Measurements from ENCODE around the gene OMD. TPM values are rescaled to one million over a fixed set of nuclear protein-coding genes. Genes with fewer than 3 reads are reported as not detected.

OMD gene
- polyA plus RNA-seq, 1 donor: 0.85 TPM

- Histone ChIP-seq H3K27me3 (ENCODE audit: control insufficient read depth, insufficient read depth, low read length) (no peaks in the 10 kb centered on the region), H3K9me3 (ENCODE audit: control insufficient read depth, low read depth, low read length) (peaks cover 26% of the 10 kb centered on the region), H3K4me1 (ENCODE audit: control insufficient read depth, insufficient read depth, low read length) (peaks cover 4% of the 10 kb centered on the region), H3K27ac (ENCODE audit: low read length) (no peak overlapping the region), H3K4me3 (ENCODE audit: low read length) (no peak overlapping the region), H3K36me3 (ENCODE audit: control insufficient read depth, insufficient read depth, low read length) (no peaks in the 10 kb centered on the region)
- WGBS (ENCODE audit: insufficient coverage, low lambda C conversion rate): 100% methylated on average over 1 of the region's 2 CpGs
- DNase-seq: no peak
Measured at GRCh38 chr9:92373167-92373566, 51.1 kb downstream of the OMD start.

- Histone ChIP-seq H3K4me1 (ENCODE audit: control insufficient read depth, insufficient read depth, low read length) (no peaks in the 10 kb centered on the region), H3K27ac (ENCODE audit: low read length) (no peak overlapping the region), H3K27me3 (ENCODE audit: control insufficient read depth, insufficient read depth, low read length) (no peaks in the 10 kb centered on the region), H3K4me3 (ENCODE audit: low read length) (no peak overlapping the region), H3K9me3 (ENCODE audit: control insufficient read depth, low read depth, low read length) (peaks cover 14% of the 10 kb centered on the region), H3K36me3 (ENCODE audit: control insufficient read depth, insufficient read depth, low read length) (no peaks in the 10 kb centered on the region)
- no peak for DNase-seq
- WGBS (ENCODE audit: insufficient coverage, low lambda C conversion rate): 10% methylated on average over 2 of the region's 2 CpGs
Measured at GRCh38 chr9:92369075-92369474, 55.2 kb downstream of the OMD start.

Other genes starting within 250 kb of the OMD start
- 60.5 TPM for gene IARS1, start 130.8 kb downstream of the OMD start, polyA plus RNA-seq
- 38.8 TPM for gene NOL8, start 99.1 kb downstream of the OMD start, polyA plus RNA-seq
- gene CENPP, start 98.5 kb downstream of the OMD start, polyA plus RNA-seq: 2.8 TPM
- gene OGN, start 19.9 kb downstream of the OMD start, polyA plus RNA-seq: 184 TPM
- gene ASPN, start 58.0 kb upstream of the OMD start, polyA plus RNA-seq: 40.3 TPM
- gene ECM2, start 111.5 kb upstream of the OMD start, polyA plus RNA-seq: 9.8 TPM
- 7.9 TPM for gene IPPK, start 245.7 kb upstream of the OMD start, polyA plus RNA-seq

All from large intestine (tissue), 3 donors.